Hepatocyte (in vitro differentiated cells): ENCODE data around the gene CHID1. TPM values are rescaled to one million over a fixed set of nuclear protein-coding genes. Genes with fewer than 3 reads are reported as not detected.

Source experiments
- DNase-seq: peaks from one replicate; pipeline ENCODE4 v3.0.0-alpha.2; 2016; ENCODE audit warnings: low spot score
- H2AFZ ChIP-seq: fragments of 200-600 bp; sonication (generic); 2 replicates; pipeline ENCODE4 v1.6.0; 2016; ENCODE audit warnings: antibody characterized with exemption, mild to moderate bottlenecking
- H3K27ac ChIP-seq: fragments of 200-600 bp; sonication (generic); 2 replicates; pipeline ENCODE4 v1.5.1; 2016; ENCODE audit warnings: mild to moderate bottlenecking
- H3K27me3 ChIP-seq: fragments of 200-600 bp; sonication (generic); 2 replicates; pipeline ENCODE4 v1.6.1; 2016
- H3K36me3 ChIP-seq: fragments of 200-600 bp; sonication (generic); replicated peaks from 2 replicates; pipeline ENCODE4 v1.5.1; 2016; ENCODE audit warnings: low read depth; ENCODE audit not compliant: insufficient read depth
- H3K4me1 ChIP-seq: fragments of 200-600 bp; sonication (generic); 2 replicates; pipeline ENCODE4 v1.5.1; 2016; ENCODE audit warnings: mild to moderate bottlenecking, moderate library complexity; ENCODE audit not compliant: insufficient read depth
- H3K4me2 ChIP-seq: fragments of 200-600 bp; sonication (generic); 2 replicates; pipeline ENCODE4 v1.6.0; 2016
- H3K4me3 ChIP-seq: fragments of 200-600 bp; sonication (generic); 2 replicates; pipeline ENCODE4 v1.5.1; 2016; ENCODE audit warnings: mild to moderate bottlenecking
- H3K79me2 ChIP-seq: fragments of 200-600 bp; sonication (generic); 2 replicates; pipeline ENCODE4 v1.6.0; 2017; ENCODE audit warnings: mild to moderate bottlenecking
- H3K9me2 ChIP-seq: fragments of 200-600 bp; sonication (generic); replicated peaks from 2 replicates; pipeline ENCODE4 v1.6.0; 2017; ENCODE audit warnings: mild to moderate bottlenecking; ENCODE audit not compliant: insufficient read depth
- H3K9me3 ChIP-seq: fragments of 200-600 bp; sonication (generic); 2 replicates; pipeline ENCODE4 v1.5.1; 2016; ENCODE audit warnings: low read depth, mild to moderate bottlenecking
- H4K20me1 ChIP-seq: fragments of 200-600 bp; sonication (generic); 2 replicates; pipeline ENCODE4 v1.6.0; 2016; ENCODE audit warnings: mild to moderate bottlenecking; ENCODE audit not compliant: insufficient read depth, poor library complexity, severe bottlenecking
- EZH2 ChIP-seq: fragments of 200-600 bp; sonication (generic); IDR thresholded peaks from 2 replicates; pipeline ENCODE4 v1.6.1; 2016; ENCODE audit warnings: antibody characterized with exemption, mild to moderate bottlenecking, borderline replicate concordance
- EZH2phosphoT487 ChIP-seq: fragments of 200-600 bp; sonication (generic); IDR thresholded peaks from one replicate; pipeline ENCODE4 v1.6.1; 2018; ENCODE audit warnings: antibody characterized with exemption, mild to moderate bottlenecking, low read depth, moderate library complexity; ENCODE audit not compliant: unreplicated experiment, severe bottlenecking
- WGBS: methylation state at CpG from one replicate; pipeline ENCODE4 v1.1.6; 2016; ENCODE audit warnings: low lambda C conversion rate; ENCODE audit errors: missing lambda C conversion rate; 5-methylcytosine and 5-hydroxymethylcytosine counted together
- polyA plus RNA-seq: library from polyadenylated mRNA; unstranded; fragments of >200 nt; fragmentation: Nextera tagmentation; extraction: Ambion mirVana; gene quantifications from 2 replicates; pipeline ENCODE4 v1.2.1, GENCODE V29; 2016
- total RNA-seq: library from RNA; depleted of rRNA; stranded (reverse); fragments of >200 nt; gene quantifications from 2 replicates; pipeline ENCODE4 v1.2.3, GENCODE V29; 2014
- TF ChIP-seq, protein P1 (sequence below): fragments of 200-600 bp; sonication (generic); IDR thresholded peaks from 2 replicates; pipeline ENCODE4 v1.5.1; 2016; ENCODE audit warnings: antibody characterized with exemption, mild to moderate bottlenecking; ENCODE audit not compliant: poor library complexity

CHID1 gene
- total and polyA plus RNA-seq, 2 experiments from 2014 or later = 92.4 to 155 TPM

DNA sequence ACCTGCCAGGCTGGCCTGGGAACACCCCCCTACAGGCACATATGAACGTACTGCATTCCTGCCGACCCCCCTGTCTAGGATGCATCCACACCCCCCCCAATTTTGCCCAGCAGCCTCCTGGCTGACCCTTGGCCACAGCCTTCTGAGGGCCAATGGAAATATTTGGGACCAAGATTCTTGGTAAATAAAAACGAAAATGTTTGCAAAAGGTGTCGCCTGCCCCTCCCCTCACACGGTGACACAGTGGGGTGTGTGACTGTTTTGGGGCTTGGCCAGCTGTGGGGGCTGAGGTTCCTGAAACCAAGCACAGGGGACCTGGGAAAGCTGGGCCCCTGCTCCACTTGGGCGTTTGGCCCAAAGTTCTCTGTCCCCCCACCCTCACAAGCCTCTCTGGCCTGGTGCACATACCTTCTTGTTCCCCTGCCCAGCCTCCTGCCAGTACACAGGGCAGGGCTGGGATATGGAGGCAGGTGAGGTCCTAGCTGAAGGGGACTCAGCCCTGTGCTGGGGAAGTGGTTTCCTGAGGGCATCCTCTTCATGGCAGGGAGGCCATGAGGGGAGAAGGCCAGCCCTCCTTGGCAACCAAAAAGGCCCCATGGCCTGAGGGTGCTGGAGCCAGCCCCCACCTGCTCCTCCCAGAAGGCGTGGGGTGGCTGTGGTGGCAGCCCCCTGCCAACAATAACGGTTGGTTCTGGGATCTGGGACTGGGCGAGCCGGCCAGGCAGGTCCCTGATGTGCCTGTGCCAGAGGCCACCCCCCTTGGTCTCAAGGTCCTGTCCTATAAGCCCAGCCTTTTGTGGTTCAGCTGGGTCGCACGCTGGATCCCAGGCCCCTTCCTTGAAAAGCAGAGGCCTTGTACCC lies 85.0 kb downstream of the CHID1 start:
- 77% methylated on average over 12 of the region's 12 CpGs for WGBS
- H3K4me2 ChIP-seq = peak overlapping the region; percentile 96
- no peak for DNase-seq

DNA sequence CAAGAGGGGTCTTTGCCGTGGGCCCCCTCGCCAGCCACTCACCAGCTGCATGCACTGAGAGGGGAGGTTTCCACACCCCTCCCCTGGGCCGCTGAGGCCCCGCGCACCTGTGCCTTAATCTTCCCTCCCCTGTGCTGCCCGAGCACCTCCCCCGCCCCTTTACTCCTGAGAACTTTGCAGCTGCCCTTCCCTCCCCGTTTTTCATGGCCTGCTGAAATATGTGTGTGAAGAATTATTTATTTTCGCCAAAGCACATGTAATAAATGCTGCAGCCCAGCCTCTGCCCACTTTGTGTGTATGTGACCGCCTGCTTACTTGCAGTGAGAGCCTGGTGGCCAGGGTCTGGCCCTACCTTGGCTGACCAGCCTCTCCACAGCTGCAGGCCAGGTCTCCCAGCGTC lies 85.7 kb downstream of the CHID1 start:
- Histone ChIP-seq H3K27me3 (peaks cover 21% of the 10 kb centered on the region), H3K4me2 (no peak overlapping the region), H4K20me1 (peaks cover 16% of the 10 kb centered on the region), H3K36me3 (no peaks in the 10 kb centered on the region), H3K79me2 (peaks cover 19% of the 10 kb centered on the region), H3K27ac (no peak overlapping the region), H2AFZ (no peak overlapping the region), H3K9me3 (no peaks in the 10 kb centered on the region), H3K4me3 (no peak overlapping the region), H3K4me1 (peaks cover 35% of the 10 kb centered on the region), H3K9me2 (no peaks in the 10 kb centered on the region)
- WGBS = 86% methylated on average over 10 of the region's 11 CpGs
- TF ChIP-seq EZH2 (no peak), EZH2phosphoT487 (no peak)
- TF ChIP-seq, protein P1, sequence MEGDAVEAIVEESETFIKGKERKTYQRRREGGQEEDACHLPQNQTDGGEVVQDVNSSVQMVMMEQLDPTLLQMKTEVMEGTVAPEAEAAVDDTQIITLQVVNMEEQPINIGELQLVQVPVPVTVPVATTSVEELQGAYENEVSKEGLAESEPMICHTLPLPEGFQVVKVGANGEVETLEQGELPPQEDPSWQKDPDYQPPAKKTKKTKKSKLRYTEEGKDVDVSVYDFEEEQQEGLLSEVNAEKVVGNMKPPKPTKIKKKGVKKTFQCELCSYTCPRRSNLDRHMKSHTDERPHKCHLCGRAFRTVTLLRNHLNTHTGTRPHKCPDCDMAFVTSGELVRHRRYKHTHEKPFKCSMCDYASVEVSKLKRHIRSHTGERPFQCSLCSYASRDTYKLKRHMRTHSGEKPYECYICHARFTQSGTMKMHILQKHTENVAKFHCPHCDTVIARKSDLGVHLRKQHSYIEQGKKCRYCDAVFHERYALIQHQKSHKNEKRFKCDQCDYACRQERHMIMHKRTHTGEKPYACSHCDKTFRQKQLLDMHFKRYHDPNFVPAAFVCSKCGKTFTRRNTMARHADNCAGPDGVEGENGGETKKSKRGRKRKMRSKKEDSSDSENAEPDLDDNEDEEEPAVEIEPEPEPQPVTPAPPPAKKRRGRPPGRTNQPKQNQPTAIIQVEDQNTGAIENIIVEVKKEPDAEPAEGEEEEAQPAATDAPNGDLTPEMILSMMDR = no peak
- DNase-seq = no peak

More for the DNA sequence above, 85.0 kb downstream of the CHID1 start:
- TF ChIP-seq, protein P1 = no peak
- TF ChIP-seq EZH2phosphoT487 = no peak
- Histone ChIP-seq H3K9me3 (no peaks in the 10 kb centered on the region), H3K27me3 (peaks cover 21% of the 10 kb centered on the region), H3K79me2 (peaks cover 14% of the 10 kb centered on the region), H2AFZ (no peak overlapping the region), H4K20me1 (peaks cover 15% of the 10 kb centered on the region), H3K4me1 (peaks cover 37% of the 10 kb centered on the region), H3K4me3 (no peak overlapping the region), H3K36me3 (no peaks in the 10 kb centered on the region), H3K27ac (no peak overlapping the region), H3K9me2 (no peaks in the 10 kb centered on the region)

DNA sequence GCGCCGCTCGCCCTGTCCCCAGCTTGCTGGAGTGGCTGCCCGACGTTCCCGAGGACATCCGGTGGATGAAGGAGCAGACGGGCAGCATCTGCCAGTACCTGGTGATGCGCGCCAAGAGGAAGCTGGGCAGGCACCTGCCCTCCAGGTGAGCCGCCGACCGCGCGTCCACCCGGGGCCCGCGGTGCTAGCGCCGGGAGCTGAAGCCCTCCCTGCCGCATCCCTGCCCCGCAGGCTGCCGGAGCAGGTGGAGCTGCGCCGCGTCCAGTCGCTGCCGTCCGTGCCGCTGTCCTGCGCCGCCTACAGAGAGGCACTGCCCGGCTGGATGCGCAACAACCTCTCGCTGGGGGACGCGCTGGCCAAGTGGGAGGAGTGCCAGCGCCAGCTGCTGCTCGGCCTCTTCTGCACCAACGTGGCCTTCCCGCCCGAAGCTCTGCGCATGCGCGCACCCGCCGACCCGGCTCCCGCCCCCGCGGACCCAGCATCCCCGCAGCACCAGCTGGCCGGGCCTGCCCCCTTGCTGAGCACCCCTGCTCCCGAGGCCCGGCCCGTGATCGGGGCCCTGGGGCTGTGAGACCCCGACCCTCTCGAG lies 86.2 kb downstream of the CHID1 start:
- TF ChIP-seq EZH2 (no peak), EZH2phosphoT487 (no peak)
- TF ChIP-seq, protein P1 = no peak
- Histone ChIP-seq H3K27me3 (peaks cover 21% of the 10 kb centered on the region), H3K4me1 (peaks cover 29% of the 10 kb centered on the region), H3K9me2 (no peaks in the 10 kb centered on the region), H3K4me2 (no peak overlapping the region), H4K20me1 (peaks cover 16% of the 10 kb centered on the region), H3K9me3 (no peaks in the 10 kb centered on the region), H3K36me3 (no peaks in the 10 kb centered on the region), H3K27ac (no peak overlapping the region), H3K4me3 (no peak overlapping the region), H2AFZ (no peak overlapping the region), H3K79me2 (peaks cover 19% of the 10 kb centered on the region)
- no peak for DNase-seq
- WGBS = 97% methylated on average over 32 of the region's 59 CpGs
